Endodermal cell (in vitro differentiated cells): ENCODE measurements around the gene SLC2A5. TPM values are rescaled to one million over a fixed set of nuclear protein-coding genes. Genes with fewer than 3 reads are reported as not detected.

Experiments
- DNase-seq: peaks from one replicate; pipeline ENCODE4 v3.0.0-alpha.2; 2017
- H3K27ac ChIP-seq: 2 replicates; pipeline ENCODE4 v1.5.1; 2013; ENCODE audit warnings: mild to moderate bottlenecking, low read depth, low read length, moderate library complexity
- H3K27me3 ChIP-seq: 2 replicates; pipeline ENCODE4 v1.6.1; 2013; ENCODE audit warnings: mild to moderate bottlenecking, low read length, moderate library complexity; ENCODE audit not compliant: insufficient read depth, control insufficient read depth, poor library complexity, severe bottlenecking
- H3K36me3 ChIP-seq: 2 replicates; pipeline ENCODE4 v1.7.0; 2013; ENCODE audit warnings: mild to moderate bottlenecking, low read length, moderate library complexity; ENCODE audit not compliant: control insufficient read depth, insufficient read depth
- H3K4me1 ChIP-seq: one replicate; pipeline ENCODE4 v1.7.0; 2013; ENCODE audit warnings: low read length; ENCODE audit not compliant: control insufficient read depth, insufficient read depth
- H3K4me3 ChIP-seq: 2 replicates; pipeline ENCODE4 v1.5.1; 2013; ENCODE audit warnings: mild to moderate bottlenecking, low read length, moderate library complexity
- H3K9ac ChIP-seq: 2 replicates; pipeline ENCODE4 v1.6.1; 2013; ENCODE audit warnings: mild to moderate bottlenecking, low read length, moderate library complexity; ENCODE audit not compliant: poor library complexity, severe bottlenecking; ENCODE audit errors: extremely low read depth
- H3K9me3 ChIP-seq: 2 replicates; pipeline ENCODE4 v1.6.1; 2013; ENCODE audit warnings: mild to moderate bottlenecking, low read length, moderate library complexity; ENCODE audit not compliant: control insufficient read depth
- H3K27ac Mint-ChIP-seq: 2 replicates; pipeline ENCODE4 v1.8.0; 2020; ENCODE audit warnings: mixed read lengths
- H3K27me3 Mint-ChIP-seq: 2 replicates; pipeline ENCODE4 v1.8.0; 2021; ENCODE audit warnings: mild to moderate bottlenecking, mixed read lengths; ENCODE audit not compliant: insufficient read depth
- H3K36me3 Mint-ChIP-seq: 2 replicates; pipeline ENCODE4 v1.8.0; 2020; ENCODE audit warnings: low read depth, mixed read lengths
- H3K4me1 Mint-ChIP-seq: 2 replicates; pipeline ENCODE4 v1.8.0; 2020; ENCODE audit warnings: mixed read lengths
- H3K4me3 Mint-ChIP-seq: 2 replicates; pipeline ENCODE4 v1.8.0; 2020; ENCODE audit warnings: mild to moderate bottlenecking, moderate library complexity, mixed read lengths
- H3K9me3 Mint-ChIP-seq: 2 replicates; pipeline ENCODE4 v1.8.0; 2020; ENCODE audit warnings: mild to moderate bottlenecking, mixed read lengths
- WGBS, 2 experiments: methylation state at CpG; one replicate each; pipeline versions ENCODE4 v1.1.5 to v1.1.7; 2013; ENCODE audit warnings: missing lambda C conversion rate in 2 of 2, mixed read lengths in 1 of 2; ENCODE audit not compliant: insufficient coverage in 1 of 2, insufficient read length in 1 of 2; 5-methylcytosine and 5-hydroxymethylcytosine counted together
- total RNA-seq, 2 donors: library from RNA; stranded (reverse); fragmentation: NEBNext Ultra II Directional in 1 of 2; extraction: Animal tissue kit (Norgen Biotek cat#: 25700) in 1 of 2; gene quantifications; 2 replicates in 1 of 2; 3 replicates in 1 of 2; pipeline ENCODE4 v1.2.1, GENCODE V29; 2021
- TF ChIP-seq, protein P1 (sequence below): fragments of 200-600 bp; sonication (generic); conservative IDR thresholded peaks from 2 replicates; pipeline ENCODE4 v1.5.0; 2021; ENCODE audit warnings: antibody characterized with exemption, mild to moderate bottlenecking

Gene SLC2A5
- total RNA-seq, 2 donors from 2014 or later = not detected

DNA sequence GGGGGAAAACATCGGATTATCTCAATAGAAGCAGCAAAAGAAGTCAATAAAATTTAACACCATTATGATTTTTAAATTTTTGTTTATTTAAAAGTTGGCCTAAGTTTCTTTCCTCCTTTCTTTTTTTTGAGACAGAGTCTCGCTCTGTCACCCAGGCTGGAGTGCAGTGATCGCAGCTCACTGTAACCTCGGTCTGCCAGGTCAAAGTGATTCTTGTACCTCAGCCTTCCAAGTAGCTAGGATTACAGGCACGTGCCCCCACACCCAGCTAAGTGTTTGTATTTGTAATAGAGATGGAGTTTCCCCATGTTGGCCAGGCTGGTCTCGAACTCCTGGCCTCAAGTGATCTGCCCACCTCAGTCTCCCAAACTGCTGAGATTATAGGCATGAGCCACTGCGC is 20.9 kb downstream of the SLC2A5 start:
- 91% methylated on average over 7 of the region's 7 CpGs; no CpG with 5 or more reads in 1 of the 2 experiments for WGBS, 2 experiments
- Mint-ChIP-seq H3K27ac (no peak overlapping the region), H3K4me3 (no peak overlapping the region), H3K27me3 (no peaks in the 10 kb centered on the region), H3K4me1 (peaks cover 7% of the 10 kb centered on the region), H3K36me3 (no peaks in the 10 kb centered on the region), H3K9me3 (no peaks in the 10 kb centered on the region)
- no peak for DNase-seq
- no peaks in the 10 kb centered on the region for H3K27me3 ChIP-seq
- TF ChIP-seq, protein P1, sequence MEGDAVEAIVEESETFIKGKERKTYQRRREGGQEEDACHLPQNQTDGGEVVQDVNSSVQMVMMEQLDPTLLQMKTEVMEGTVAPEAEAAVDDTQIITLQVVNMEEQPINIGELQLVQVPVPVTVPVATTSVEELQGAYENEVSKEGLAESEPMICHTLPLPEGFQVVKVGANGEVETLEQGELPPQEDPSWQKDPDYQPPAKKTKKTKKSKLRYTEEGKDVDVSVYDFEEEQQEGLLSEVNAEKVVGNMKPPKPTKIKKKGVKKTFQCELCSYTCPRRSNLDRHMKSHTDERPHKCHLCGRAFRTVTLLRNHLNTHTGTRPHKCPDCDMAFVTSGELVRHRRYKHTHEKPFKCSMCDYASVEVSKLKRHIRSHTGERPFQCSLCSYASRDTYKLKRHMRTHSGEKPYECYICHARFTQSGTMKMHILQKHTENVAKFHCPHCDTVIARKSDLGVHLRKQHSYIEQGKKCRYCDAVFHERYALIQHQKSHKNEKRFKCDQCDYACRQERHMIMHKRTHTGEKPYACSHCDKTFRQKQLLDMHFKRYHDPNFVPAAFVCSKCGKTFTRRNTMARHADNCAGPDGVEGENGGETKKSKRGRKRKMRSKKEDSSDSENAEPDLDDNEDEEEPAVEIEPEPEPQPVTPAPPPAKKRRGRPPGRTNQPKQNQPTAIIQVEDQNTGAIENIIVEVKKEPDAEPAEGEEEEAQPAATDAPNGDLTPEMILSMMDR = no peak
- no peak overlapping the region for H3K4me3 ChIP-seq
- H3K36me3 ChIP-seq = no peaks in the 10 kb centered on the region
- H3K9ac ChIP-seq = no peak overlapping the region
- H3K4me1 ChIP-seq = no peaks in the 10 kb centered on the region
- no peaks in the 10 kb centered on the region for H3K9me3 ChIP-seq
- H3K27ac ChIP-seq = no peak overlapping the region

DNA sequence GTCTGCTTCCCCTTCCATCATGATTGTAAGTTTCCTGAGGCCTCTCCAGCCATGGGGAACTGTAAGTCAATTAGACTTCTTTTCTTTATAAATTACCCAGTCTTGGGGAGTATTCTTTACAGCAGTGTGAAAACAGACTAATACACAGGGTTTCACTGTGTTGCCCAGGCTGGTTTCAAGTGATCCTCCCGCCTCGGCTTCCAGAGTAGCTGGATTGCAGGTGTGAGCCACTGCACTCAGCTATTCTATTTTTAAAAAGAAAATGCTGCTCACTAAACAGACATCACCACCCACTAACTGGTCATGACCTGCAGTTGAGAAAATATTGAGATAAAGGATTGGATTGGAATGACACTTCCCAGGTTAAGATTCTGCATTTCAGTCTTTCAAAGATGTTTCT is 22.4 kb downstream of the SLC2A5 start:
- 91% methylated on average over 2 of the region's 2 CpGs; no CpG with 5 or more reads in 1 of the 2 experiments for WGBS, 2 experiments
- no peaks in the 10 kb centered on the region for H3K36me3 ChIP-seq
- no peaks in the 10 kb centered on the region for H3K9me3 Mint-ChIP-seq
- H3K9ac ChIP-seq = no peak overlapping the region
- H3K4me3 Mint-ChIP-seq = no peak overlapping the region
- H3K27ac Mint-ChIP-seq = no peak overlapping the region
- no peaks in the 10 kb centered on the region for H3K27me3 ChIP-seq
- no peak overlapping the region for H3K4me3 ChIP-seq
- peaks cover 7% of the 10 kb centered on the region for H3K4me1 Mint-ChIP-seq
- H3K9me3 ChIP-seq = no peaks in the 10 kb centered on the region
- no peak for DNase-seq
- H3K4me1 ChIP-seq = no peaks in the 10 kb centered on the region
- no peaks in the 10 kb centered on the region for H3K27me3 Mint-ChIP-seq
- H3K27ac ChIP-seq = no peak overlapping the region
- no peaks in the 10 kb centered on the region for H3K36me3 Mint-ChIP-seq
- TF ChIP-seq, protein P1 = no peak

DNA sequence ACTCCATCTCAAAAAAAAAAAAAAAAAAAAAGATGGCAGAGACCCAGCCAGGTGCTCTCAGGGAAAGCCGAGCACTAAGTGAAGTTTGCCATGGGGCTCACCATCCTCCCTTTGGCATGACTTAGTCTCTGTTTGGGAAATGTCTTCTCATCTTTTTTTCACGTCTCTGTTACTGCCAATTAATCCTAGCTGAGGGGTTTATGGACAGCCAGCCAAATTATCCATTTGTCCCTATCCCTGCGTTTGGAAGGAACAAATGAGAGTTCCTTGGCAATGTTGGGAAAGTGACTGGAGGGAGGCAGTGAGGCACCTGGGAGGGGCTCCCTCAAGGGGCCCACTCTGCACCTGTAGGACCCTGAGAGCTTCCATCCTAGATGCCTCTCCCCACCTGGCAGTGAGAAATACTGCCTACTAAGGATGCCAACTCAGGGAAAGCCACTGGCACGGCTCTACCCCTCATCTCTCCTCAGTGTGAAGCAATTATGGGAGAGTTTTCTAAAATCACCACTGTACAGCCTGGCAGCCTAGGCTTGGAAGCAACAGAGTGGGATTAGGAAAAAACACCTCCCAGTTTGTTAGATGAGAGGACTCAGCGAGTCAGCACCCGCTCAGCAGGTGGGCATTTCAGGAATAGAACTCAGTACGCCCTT is 23.4 kb downstream of the SLC2A5 start:
- Histone ChIP-seq H3K36me3 (no peaks in the 10 kb centered on the region), H3K27me3 (no peaks in the 10 kb centered on the region), H3K9me3 (no peaks in the 10 kb centered on the region), H3K27ac (no peak overlapping the region), H3K4me3 (no peak overlapping the region), H3K4me1 (no peaks in the 10 kb centered on the region), H3K9ac (no peak overlapping the region)
- DNase-seq = no peak
- WGBS, 2 experiments = 90 to 95% methylated on average over 4 to 7 of the region's 7 CpGs
- no peaks in the 10 kb centered on the region for H3K9me3 Mint-ChIP-seq
- H3K4me1 Mint-ChIP-seq = peaks cover 3% of the 10 kb centered on the region
- H3K27me3 Mint-ChIP-seq = no peaks in the 10 kb centered on the region
- no peak overlapping the region for H3K27ac Mint-ChIP-seq
- TF ChIP-seq, protein P1 = no peak
- no peak overlapping the region for H3K4me3 Mint-ChIP-seq
- no peaks in the 10 kb centered on the region for H3K36me3 Mint-ChIP-seq
